GM12878 (cell line): Measurements from ENCODE around the gene MRS2. TPM values are rescaled to one million over a fixed set of nuclear protein-coding genes. Genes with fewer than 3 reads are reported as not detected.

ENCODE experiments used
- ATAC-seq: fragments of 200-7000 bp; cut with Tn5 transposase; 3 replicates; pipeline ENCODE4 v1.9.1; 2020; ENCODE audit warnings: mild to moderate bottlenecking, moderate library complexity
- Bru-seq: library from RNA; stranded (reverse); fragments of 400-500 nt; gene quantifications from one replicate; lab custom pipeline; 2021; lab: Mats Ljungman, UMichigan
- BruChase-seq, 2 experiments: library from RNA; stranded (reverse); fragments of 400-500 nt; gene quantifications; one replicate each; lab custom pipeline; 2021; lab: Mats Ljungman, UMichigan
- BruUV-seq: library from RNA; stranded (reverse); fragments of 400-500 nt; replicated peaks from 2 replicates; lab custom pipeline; 2021; lab: Mats Ljungman, UMichigan
- CTCF ChIA-PET: fragments of 300-600 bp; sonication (Branson Sonifier 250); formaldehyde crosslinking; extraction: SDS; loops from one replicate; lab custom pipeline; 2021; ENCODE audit warnings: inconsistent platforms; lab: Yijun Ruan, JAX
- POLR2A ChIA-PET: fragments of 350-600 bp; formaldehyde crosslinking; extraction: SDS; loops from one replicate; lab custom pipeline; 2021; ENCODE audit warnings: inconsistent platforms; lab: Charles Lee
- RAD21 ChIA-PET: fragments of 300-600 bp; sonication (Branson Sonifier 250); formaldehyde crosslinking; loops from one replicate; lab custom pipeline; 2023; ENCODE audit warnings: antibody characterized with exemption; ENCODE audit not compliant: unreplicated experiment; lab: Charles Lee
- SMC1A ChIA-PET: fragments of 300-600 bp; sonication (Branson Sonifier 250); formaldehyde crosslinking; loops from one replicate; lab custom pipeline; 2023; ENCODE audit not compliant: unreplicated experiment, uncharacterized antibody; lab: Charles Lee
- DNase-seq: peaks from one replicate; pipeline ENCODE4 v3.0.0-alpha.2; 2011; ENCODE audit warnings: low read depth, low spot score
- FAIRE-seq: peaks from 3 replicates; lab custom pipeline; 2011; peaks lifted over from hg19 to GRCh38; lab: Jason Lieb, UNC
- H2AFZ ChIP-seq: 2 replicates; pipeline ENCODE4 v1.6.0; 2011; ENCODE audit warnings: low read depth, low read length, control low read depth; ENCODE audit not compliant: control insufficient read depth
- H3K27ac ChIP-seq: 2 replicates; pipeline ENCODE4 v1.5.1; 2011; ENCODE audit warnings: control low read depth; ENCODE audit not compliant: control insufficient read depth, insufficient read depth
- H3K27me3 ChIP-seq, 2 experiments: replicated peaks in 1 of 2; 2 replicates each; pipeline versions ENCODE4 v1.6.0 to v1.6.1; 2011; ENCODE audit warnings: low read length in 1 of 2; ENCODE audit not compliant: control insufficient read depth in 2 of 2, insufficient read depth in 2 of 2
- H3K36me3 ChIP-seq, 2 experiments: 2 replicates each; pipeline ENCODE4 v1.5.1; 2011; ENCODE audit warnings: low read length in 1 of 2; ENCODE audit not compliant: control insufficient read depth in 2 of 2, insufficient read depth in 2 of 2
- H3K4me1 ChIP-seq: 2 replicates; pipeline ENCODE4 v1.6.1; 2011; ENCODE audit warnings: mild to moderate bottlenecking, low read length, moderate library complexity, mixed read lengths; ENCODE audit not compliant: control insufficient read depth, insufficient read depth
- H3K4me2 ChIP-seq: 2 replicates; pipeline ENCODE4 v1.6.0; 2011; ENCODE audit warnings: control low read depth; ENCODE audit not compliant: control insufficient read depth, insufficient read depth
- H3K4me3 ChIP-seq: fragments of 200-600 bp; sonication (generic); 2 replicates; pipeline ENCODE4 v1.5.1; 2016
- H3K79me2 ChIP-seq: 2 replicates; pipeline ENCODE4 v1.6.0; 2011; ENCODE audit warnings: low read length; ENCODE audit not compliant: control insufficient read depth, insufficient read depth
- H3K9ac ChIP-seq: 2 replicates; pipeline ENCODE4 v1.8.0; 2011; ENCODE audit warnings: low read length, control low read depth, mixed read lengths; ENCODE audit not compliant: control insufficient read depth, insufficient read depth
- H3K9me3 ChIP-seq: replicated peaks from 3 replicates; pipeline ENCODE4 v1.5.1; 2011; ENCODE audit warnings: mild to moderate bottlenecking, low read length; ENCODE audit not compliant: control insufficient read depth, insufficient read depth
- H4K20me1 ChIP-seq: 2 replicates; pipeline ENCODE4 v1.6.0; 2011; ENCODE audit not compliant: control insufficient read depth, insufficient read depth
- BHLHE40 ChIP-seq, 2 experiments: fragments of 450-650 bp in 1 of 2; IDR thresholded peaks; 2 replicates each; pipeline ENCODE4 v1.6.1; 2011 to 2017; ENCODE audit warnings: low read depth in 2 of 2, borderline replicate concordance in 1 of 2, improper control_type of control experiment in 1 of 2, low read length in 1 of 2, mild to moderate bottlenecking in 1 of 2
- CBFB ChIP-seq: IDR thresholded peaks from 2 replicates; pipeline ENCODE4 v1.6.1; 2016; ENCODE audit warnings: antibody characterized with exemption, low read depth
- DPF2 ChIP-seq: fragments of 450-650 bp; IDR thresholded peaks from 2 replicates; pipeline ENCODE4 v1.6.1; 2017; ENCODE audit warnings: mild to moderate bottlenecking
- HCFC1 ChIP-seq: fragments of 150-350 bp; IDR thresholded peaks from 2 replicates; pipeline ENCODE4 v1.6.1; 2014; ENCODE audit warnings: low read length
- LARP7 ChIP-seq: fragments of 450-650 bp; IDR thresholded peaks from 2 replicates; pipeline ENCODE4 v1.6.1; 2017; ENCODE audit warnings: mild to moderate bottlenecking
- NRF1 ChIP-seq: conservative IDR thresholded peaks from 2 replicates; pipeline ENCODE4 v1.6.1; 2011; ENCODE audit warnings: mild to moderate bottlenecking, low read depth, low read length, improper control_type of control experiment
- POLR2A ChIP-seq: IDR thresholded peaks from 2 replicates; pipeline ENCODE4 v1.6.1; 2011; ENCODE audit warnings: low read depth, mild to moderate bottlenecking, low read length
- SUZ12 ChIP-seq: fragments of 200-600 bp; sonication (generic); IDR thresholded peaks from one replicate; pipeline ENCODE4 v1.6.1; 2018; ENCODE audit warnings: antibody characterized with exemption, mild to moderate bottlenecking; ENCODE audit not compliant: unreplicated experiment
- TAF1 ChIP-seq: IDR thresholded peaks from 2 replicates; pipeline ENCODE4 v1.6.1; 2011; ENCODE audit warnings: mild to moderate bottlenecking, low read depth, low read length, borderline replicate concordance
- TBL1XR1 ChIP-seq: IDR thresholded peaks from 2 replicates; pipeline ENCODE4 v1.6.1; 2012; ENCODE audit warnings: low read depth, low read length, improper control_type of control experiment
- YBX1 ChIP-seq: fragments of 450-650 bp; IDR thresholded peaks from 2 replicates; pipeline ENCODE4 v1.6.1; 2016; ENCODE audit warnings: antibody characterized with exemption
- WGBS: methylation state at CpG from one replicate; pipeline ENCODE4 v1.1.6; 2016; ENCODE audit warnings: low lambda C conversion rate; ENCODE audit not compliant: insufficient replicate concordance, insufficient coverage; ENCODE audit errors: missing lambda C conversion rate; 5-methylcytosine and 5-hydroxymethylcytosine counted together
- in situ Hi-C: fragments of 300-500 bp; cut with MboI; formaldehyde crosslinking; loops from 9 replicates; pipeline ENCODE4 v1.14.3; 2018; ENCODE audit warnings: mixed read lengths
- intact Hi-C: fragments of 100-400 bp; cut with micrococcal nuclease; formaldehyde crosslinking; loops from one replicate; pipeline ENCODE4 v1.14.2; 2022; ENCODE audit not compliant: unreplicated experiment
- long read RNA-seq, 2 experiments: library from polyadenylated mRNA; unstranded; transcript quantifications; one replicate each; pipeline ENCODE4 v2.0.0, GENCODE V29; 2019 to 2020
- polyA minus RNA-seq, 3 experiments: library from RNA; depleted of rRNA, polyadenylated mRNA; stranded (reverse); fragments of >200 nt; gene quantifications; 2 replicates each; pipeline ENCODE4 v1.2.3, GENCODE V29; 2011
- polyA plus RNA-seq, 11 experiments: library from polyadenylated mRNA; depleted of rRNA in 4 of 11; unstranded in 6 of 11; stranded (reverse) in 5 of 11; fragments of >200 nt; fragmentation: Nextera tagmentation in 4 of 11; fragmentation: Illumina TruSeq in 1 of 11; extraction: Ambion mirVana in 4 of 11; extraction: Trizol in 1 of 11; gene quantifications; 1 replicate in 1 of 11; 2 replicates in 10 of 11; pipeline versions ENCODE4 v1.2.1 to v1.2.3, GENCODE V29; 2011 to 2016; ENCODE audit warnings: inconsistent platforms in 2 of 11, missing spikeins in 2 of 11, low read depth in 1 of 11
- total RNA-seq, 4 experiments: library from RNA; depleted of rRNA in 3 of 4; stranded (reverse); fragments of >200 nt in 3 of 4; fragmentation: Illumina TruSeq in 1 of 4; extraction: Trizol in 1 of 4; gene quantifications; 2 replicates each; pipeline versions ENCODE4 v1.2.1 to v1.2.3, GENCODE V29; 2013 to 2021
- TF ChIP-seq, protein P1 (sequence below): fragments of 450-650 bp; IDR thresholded peaks from 2 replicates; pipeline ENCODE4 v1.6.1; 2017; ENCODE audit warnings: mild to moderate bottlenecking, moderate library complexity

MRS2 gene, protein sequence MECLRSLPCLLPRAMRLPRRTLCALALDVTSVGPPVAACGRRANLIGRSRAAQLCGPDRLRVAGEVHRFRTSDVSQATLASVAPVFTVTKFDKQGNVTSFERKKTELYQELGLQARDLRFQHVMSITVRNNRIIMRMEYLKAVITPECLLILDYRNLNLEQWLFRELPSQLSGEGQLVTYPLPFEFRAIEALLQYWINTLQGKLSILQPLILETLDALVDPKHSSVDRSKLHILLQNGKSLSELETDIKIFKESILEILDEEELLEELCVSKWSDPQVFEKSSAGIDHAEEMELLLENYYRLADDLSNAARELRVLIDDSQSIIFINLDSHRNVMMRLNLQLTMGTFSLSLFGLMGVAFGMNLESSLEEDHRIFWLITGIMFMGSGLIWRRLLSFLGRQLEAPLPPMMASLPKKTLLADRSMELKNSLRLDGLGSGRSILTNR
- total RNA-seq (2013; cell fraction: nucleolus; rRNA removed) = 42.0 and 42.2 TPM in 2 replicates
- total RNA-seq (2014; rRNA removed) (18.0 and 20.7 TPM in 2 replicates), total RNA-seq (2014; rRNA removed; fragmentation: Illumina TruSeq; extraction: Trizol) (20.9 and 22.0 TPM in 2 replicates), total RNA-seq (2021) (25.6 and 25.7 TPM in 2 replicates), polyA plus RNA-seq (2011; rRNA removed) (29.0 and 43.5 TPM in 2 replicates), polyA plus RNA-seq (2014; fragmentation: Illumina TruSeq; extraction: Trizol) (23.7 and 26.2 TPM in 2 replicates), polyA plus RNA-seq (2014; fragmentation: Nextera tagmentation; extraction: Ambion mirVana) (10 to 100 TPM in 1 of 2 experiments, 1 to 10 TPM in 1; 7.5 to 12.6 TPM), polyA plus RNA-seq (2014; rRNA removed) (19.0 and 24.8 TPM in 2 replicates), polyA plus RNA-seq (2016; fragmentation: Nextera tagmentation; extraction: Ambion mirVana) (10 to 100 TPM; 26.7 to 29.9 TPM), polyA minus RNA-seq (2011; rRNA and poly(A)+ RNA removed) (16.8 and 23.3 TPM in 2 replicates), Bru-seq, nascent RNA (percentile 83 among the genes with signal in this experiment), BruChase-seq, experiment 1, labeled RNA remaining after a 6-hour chase (percentile 88 among the genes with signal in this experiment), BruChase-seq, experiment 2, labeled RNA remaining after a 2-hour chase (percentile 84 among the genes with signal in this experiment)
- polyA plus RNA-seq (2011; ENCODE audit: low read depth) = 9.4 TPM
- polyA plus RNA-seq (2011; cell fraction: cytosol; rRNA removed) = 14.7 and 17.7 TPM in 2 replicates
- 20.2 and 21.8 TPM in 2 replicates for polyA plus RNA-seq (2011; cell fraction: nucleus; rRNA removed)
- polyA plus RNA-seq (2012) = 11.5 and 16.5 TPM in 2 replicates
- 13.7 and 16.4 TPM in 2 replicates for polyA minus RNA-seq (2011; cell fraction: cytosol; rRNA and poly(A)+ RNA removed)
- polyA minus RNA-seq (2011; cell fraction: nucleus; rRNA and poly(A)+ RNA removed) = 15.2 and 18.7 TPM in 2 replicates
- long read RNA-seq, experiment 1, transcript MRS2-202 (10 exons, 1,740 nt) = minor isoform, 7 of 33 reads
- long read RNA-seq, experiment 1, transcript MRS2-203 (11 exons, 3,313 nt) = major isoform, 18 of 33 reads
- long read RNA-seq, experiment 1, partial matches to known transcripts = 1 of 33 reads
- long read RNA-seq, experiment 1, other reads (novel, unspliced or antisense) = 6 of 33 reads
- long read RNA-seq, experiment 2, transcript MRS2-202 (10 exons, 1,740 nt) = minor isoform, 66 of 287 reads
- long read RNA-seq, experiment 2, transcript MRS2-203 (11 exons, 3,313 nt) = major isoform, 187 of 287 reads
- long read RNA-seq, experiment 2, transcript MRS2-201 (9 exons, 3,821 nt) = minor isoform, 6 of 287 reads
- long read RNA-seq, experiment 2, partial matches to known transcripts = 7 of 287 reads
- long read RNA-seq, experiment 2, other reads (novel, unspliced or antisense) = 21 of 287 reads

- no peaks in the 10 kb centered on the region for H3K9me3 ChIP-seq
- CTCF ChIA-PET = interaction anchor here (1.3 kb wide), 1 partner anchor 43 kb away, joined by 3 read pairs; no protein-coding TSS in a partner anchor
- peak; percentile 27 for FAIRE-seq
- TF ChIP-seq HCFC1 (peak; percentile 43; the same call in 1 of the 2 replicates), SUZ12 (no peak), POLR2A (peak; percentile 91), LARP7 (peak; percentile 78; the same call in 1 of the 2 replicates), DPF2 (peak; percentile 58; the same call in 1 of the 2 replicates), CBFB (0 out of 2 replicates have a peak, but pooled peaks have one; percentile 31), NRF1 (peak; percentile 99), YBX1 (no peak), TAF1 (peak; percentile 65; the same call in 1 of the 2 replicates), TBL1XR1 (0 out of 2 replicates have a peak, but pooled peaks have one; percentile 41), BHLHE40 (IDR thresholded peaks at IDR 0.05; ENCODE audit: borderline replicate concordance in 1 of 2, low read depth in 2 of 2, low read length in 1 of 2) (peak; percentile 18 to 65; a peak in 2 of 4 replicates)
- TF ChIP-seq, protein P1, sequence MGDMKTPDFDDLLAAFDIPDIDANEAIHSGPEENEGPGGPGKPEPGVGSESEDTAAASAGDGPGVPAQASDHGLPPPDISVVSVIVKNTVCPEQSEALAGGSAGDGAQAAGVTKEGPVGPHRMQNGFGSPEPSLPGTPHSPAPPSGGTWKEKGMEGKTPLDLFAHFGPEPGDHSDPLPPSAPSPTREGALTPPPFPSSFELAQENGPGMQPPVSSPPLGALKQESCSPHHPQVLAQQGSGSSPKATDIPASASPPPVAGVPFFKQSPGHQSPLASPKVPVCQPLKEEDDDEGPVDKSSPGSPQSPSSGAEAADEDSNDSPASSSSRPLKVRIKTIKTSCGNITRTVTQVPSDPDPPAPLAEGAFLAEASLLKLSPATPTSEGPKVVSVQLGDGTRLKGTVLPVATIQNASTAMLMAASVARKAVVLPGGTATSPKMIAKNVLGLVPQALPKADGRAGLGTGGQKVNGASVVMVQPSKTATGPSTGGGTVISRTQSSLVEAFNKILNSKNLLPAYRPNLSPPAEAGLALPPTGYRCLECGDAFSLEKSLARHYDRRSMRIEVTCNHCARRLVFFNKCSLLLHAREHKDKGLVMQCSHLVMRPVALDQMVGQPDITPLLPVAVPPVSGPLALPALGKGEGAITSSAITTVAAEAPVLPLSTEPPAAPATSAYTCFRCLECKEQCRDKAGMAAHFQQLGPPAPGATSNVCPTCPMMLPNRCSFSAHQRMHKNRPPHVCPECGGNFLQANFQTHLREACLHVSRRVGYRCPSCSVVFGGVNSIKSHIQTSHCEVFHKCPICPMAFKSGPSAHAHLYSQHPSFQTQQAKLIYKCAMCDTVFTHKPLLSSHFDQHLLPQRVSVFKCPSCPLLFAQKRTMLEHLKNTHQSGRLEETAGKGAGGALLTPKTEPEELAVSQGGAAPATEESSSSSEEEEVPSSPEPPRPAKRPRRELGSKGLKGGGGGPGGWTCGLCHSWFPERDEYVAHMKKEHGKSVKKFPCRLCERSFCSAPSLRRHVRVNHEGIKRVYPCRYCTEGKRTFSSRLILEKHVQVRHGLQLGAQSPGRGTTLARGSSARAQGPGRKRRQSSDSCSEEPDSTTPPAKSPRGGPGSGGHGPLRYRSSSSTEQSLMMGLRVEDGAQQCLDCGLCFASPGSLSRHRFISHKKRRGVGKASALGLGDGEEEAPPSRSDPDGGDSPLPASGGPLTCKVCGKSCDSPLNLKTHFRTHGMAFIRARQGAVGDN = peak; percentile 23; the same call in 1 of the 2 replicates
Measured at GRCh38 chr6:24402697-24403500, at the start of gene MRS2. TSS of gene MRS2 (plus strand) at chr6:24402936. CDS start at chr6:24403047, 111 bp downstream.

More at GRCh38 chr6:24402697-24403500, at the start of gene MRS2:
- BruUV-seq = no TSS peak
- intact Hi-C loops = loop anchor here (10.0 kb wide), 1 partner anchor 372 kb away; the partner anchor contains the start of gene GMNN
- H3K79me2 ChIP-seq = peaks cover 30% of the 10 kb centered on the region
- H3K9ac ChIP-seq = peak within 1 kb of the TSS; percentile 71
- DNase-seq = peak; percentile 71
- H3K4me1 ChIP-seq = peaks cover 3% of the 10 kb centered on the region; the same call in 1 of the 2 replicates
- ChIA-PET POLR2A (interaction anchor here (1.3 kb wide), 1 partner anchor 12 kb away, joined by 6 read pairs; no protein-coding TSS in a partner anchor), SMC1A (interaction anchor here (0.6 to 1.8 kb wide), 2 partner anchors 10 to 11 kb away, joined by 4 to 5 read pairs; no protein-coding TSS in a partner anchor), RAD21 (no interaction called here)
- no peaks in the 10 kb centered on the region for H4K20me1 ChIP-seq
- ATAC-seq = peak; percentile 96
- H3K4me2 ChIP-seq = peak within 1 kb of the TSS; percentile 65
- H2AFZ ChIP-seq = peak within 1 kb of the TSS; percentile 96
- under 1% methylated on average over 63 of the region's 63 CpGs for WGBS
- H3K27me3 ChIP-seq = no peaks in the 10 kb centered on the region
- H3K27ac ChIP-seq = peak within 1 kb of the TSS; percentile 49; the same call in 1 of the 2 replicates
- H3K36me3 ChIP-seq = no peaks in the 10 kb centered on the region; a peak in 1 of 4 replicates
- in situ Hi-C loops = no loop called here
- peak within 1 kb of the TSS; percentile 85 for H3K4me3 ChIP-seq
